Astrocyte of the spinal cord (primary cell): ENCODE data around the gene CRK.

Experiments used
- DNase-seq: peaks from one replicate; pipeline ENCODE4 v3.0.0; 2011; ENCODE audit warnings: low read depth, low spot score
- H3K4me3 ChIP-seq: 2 replicates; pipeline ENCODE4 v1.5.1; 2011; ENCODE audit warnings: low read depth, mild to moderate bottlenecking, low read length, moderate library complexity
- CTCF ChIP-seq: IDR thresholded peaks from 2 replicates; pipeline ENCODE4 v1.5.1; 2012; ENCODE audit warnings: low read depth, mild to moderate bottlenecking, low read length, inconsistent platforms
- in situ Hi-C: cut with HindIII; loops from 2 replicates; pipeline ENCODE4 v1.10.0; 2017; ENCODE audit warnings: low sequenced_read_pairs

CRK gene

GRCh38 chr17:1376061-1376460 lies 80.0 kb downstream of the CRK start:
- no peak for TF ChIP-seq CTCF
- H3K4me3 ChIP-seq: no peak overlapping the region
- in situ Hi-C loops: no loop called here
- no peak for DNase-seq

- in situ Hi-C loops: no loop called here
- no peak for TF ChIP-seq CTCF
- H3K4me3 ChIP-seq: no peak overlapping the region
- DNase-seq: no peak
These were observed 80.4 kb downstream of the CRK start for GRCh38 chr17:1375615-1376014.

- no peak for TF ChIP-seq CTCF
- in situ Hi-C loops: no loop called here
- H3K4me3 ChIP-seq: no peak overlapping the region
- DNase-seq: no peak
These were observed 81.4 kb downstream of the CRK start for GRCh38 chr17:1374431-1375177.

GRCh38 chr17:1373707-1374237 lies 82.3 kb downstream of the CRK start:
- DNase-seq: no peak
- no peak overlapping the region for H3K4me3 ChIP-seq
- in situ Hi-C loops: no loop called here
- no peak for TF ChIP-seq CTCF

GRCh38 chr17:1372618-1373017 lies 83.4 kb downstream of the CRK start:
- no peak overlapping the region for H3K4me3 ChIP-seq
- TF ChIP-seq CTCF: no peak
- no peak for DNase-seq
- in situ Hi-C loops: no loop called here

GRCh38 chr17:1371893-1372590 lies 84.0 kb downstream of the CRK start:
- no peak for DNase-seq
- in situ Hi-C loops: no loop called here
- TF ChIP-seq CTCF: no peak
- no peak overlapping the region for H3K4me3 ChIP-seq
